Mesenchymal stem cell (in vitro differentiated cells and primary cell): ENCODE results near the gene PSMA1. TPM values are rescaled to one million over a fixed set of nuclear protein-coding genes. Genes with fewer than 3 reads are reported as not detected.

Experiments used
- DNase-seq: peaks from one replicate; pipeline ENCODE4 v3.0.0-alpha.2; 2013
- H2AFZ ChIP-seq: one replicate; pipeline ENCODE4 v1.6.1; 2013; ENCODE audit warnings: low read depth, mild to moderate bottlenecking, control low read depth, inconsistent platforms, low read length, moderate library complexity
- H2AK5ac ChIP-seq: 2 replicates; pipeline ENCODE4 v1.6.1; 2013; ENCODE audit warnings: low read length, moderate library complexity, mild to moderate bottlenecking, inconsistent platforms; ENCODE audit not compliant: severe bottlenecking
- H2BK120ac ChIP-seq: one replicate; pipeline ENCODE4 v1.6.1; 2013; ENCODE audit warnings: low read depth, mild to moderate bottlenecking, inconsistent platforms, low read length, moderate library complexity
- H2BK12ac ChIP-seq, 2 experiments: one replicate each; pipeline ENCODE4 v1.6.1; 2013; ENCODE audit warnings: inconsistent platforms in 2 of 2, low read length in 2 of 2, mild to moderate bottlenecking in 2 of 2, moderate library complexity in 2 of 2, control low read depth in 1 of 2
- H2BK15ac ChIP-seq: one replicate; pipeline ENCODE4 v1.6.1; 2013; ENCODE audit warnings: mild to moderate bottlenecking, low read depth, inconsistent platforms; ENCODE audit not compliant: poor library complexity, severe bottlenecking
- H2BK5ac ChIP-seq: 2 replicates; pipeline ENCODE4 v1.6.1; 2013; ENCODE audit warnings: low read depth, mild to moderate bottlenecking, low read length, control low read depth, inconsistent platforms; ENCODE audit not compliant: poor library complexity, severe bottlenecking
- H3K14ac ChIP-seq, 2 experiments: one replicate each; pipeline ENCODE4 v1.6.1; 2013; ENCODE audit warnings: inconsistent platforms in 2 of 2, low read length in 2 of 2, control low read depth in 1 of 2, mild to moderate bottlenecking in 1 of 2, moderate library complexity in 1 of 2
- H3K18ac ChIP-seq, 2 experiments: one replicate each; pipeline ENCODE4 v1.6.1; 2013; ENCODE audit warnings: inconsistent platforms in 2 of 2, low read length in 2 of 2, control low read depth in 1 of 2, low read depth in 1 of 2, mild to moderate bottlenecking in 1 of 2
- H3K23ac ChIP-seq, 2 experiments: one replicate each; pipeline ENCODE4 v1.6.1; 2013; ENCODE audit warnings: inconsistent platforms in 2 of 2, low read length in 2 of 2, mild to moderate bottlenecking in 2 of 2, moderate library complexity in 2 of 2, control low read depth in 1 of 2
- H3K27ac ChIP-seq: 2 replicates; pipeline ENCODE4 v1.5.1; 2013; ENCODE audit warnings: mild to moderate bottlenecking, moderate library complexity, low read length, control low read depth, inconsistent platforms; ENCODE audit not compliant: poor library complexity, severe bottlenecking
- H3K27me3 ChIP-seq, 2 experiments: 2 replicates each; pipeline versions ENCODE4 v1.6.1 to v1.7.0; 2013; ENCODE audit warnings: low read length in 2 of 2, mild to moderate bottlenecking in 2 of 2, moderate library complexity in 2 of 2, control low read depth in 1 of 2, inconsistent platforms in 1 of 2; ENCODE audit not compliant: control insufficient read depth in 1 of 2, insufficient read depth in 1 of 2
- H3K36me3 ChIP-seq, 2 experiments: 2 replicates each; pipeline versions ENCODE4 v1.6.1 to v1.7.0; 2013; ENCODE audit warnings: low read length in 2 of 2, control low read depth in 1 of 2, inconsistent platforms in 1 of 2, low read depth in 1 of 2, mild to moderate bottlenecking in 1 of 2; ENCODE audit not compliant: insufficient read depth in 2 of 2, control insufficient read depth in 1 of 2
- H3K4ac ChIP-seq, 2 experiments: one replicate each; pipeline ENCODE4 v1.6.1; 2013; ENCODE audit warnings: inconsistent platforms in 2 of 2, low read length in 2 of 2, mild to moderate bottlenecking in 2 of 2, moderate library complexity in 2 of 2, control low read depth in 1 of 2, low read depth in 1 of 2
- H3K4me1 ChIP-seq: 2 replicates; pipeline ENCODE4 v1.6.1; 2013; ENCODE audit warnings: low read depth, low read length, control low read depth; ENCODE audit not compliant: control insufficient read depth, insufficient read depth
- H3K4me2 ChIP-seq: 2 replicates; pipeline ENCODE4 v1.6.1; 2013; ENCODE audit warnings: low read length, mild to moderate bottlenecking, inconsistent platforms; ENCODE audit not compliant: poor library complexity, severe bottlenecking
- H3K4me3 ChIP-seq, 2 experiments: 2 replicates each; pipeline versions ENCODE4 v1.5.1 to v1.7.0; 2013; ENCODE audit warnings: low read length in 2 of 2, mild to moderate bottlenecking in 2 of 2, control low read depth in 1 of 2, low read depth in 1 of 2; ENCODE audit not compliant: insufficient read depth in 1 of 2
- H3K79me1 ChIP-seq: replicated peaks from 2 replicates; pipeline ENCODE4 v1.6.1; 2013; ENCODE audit warnings: mild to moderate bottlenecking, control low read depth, low read length, inconsistent platforms; ENCODE audit not compliant: poor library complexity, severe bottlenecking
- H3K9ac ChIP-seq: 2 replicates; pipeline ENCODE4 v1.7.0; 2013; ENCODE audit warnings: mild to moderate bottlenecking, low read length, moderate library complexity
- H3K9me3 ChIP-seq: 2 replicates; pipeline ENCODE4 v1.7.0; 2013; ENCODE audit warnings: mild to moderate bottlenecking, low read length; ENCODE audit not compliant: control insufficient read depth
- H4K8ac ChIP-seq: one replicate; pipeline ENCODE4 v1.6.1; 2013; ENCODE audit warnings: inconsistent platforms, mild to moderate bottlenecking, low read length, moderate library complexity
- H4K91ac ChIP-seq: one replicate; pipeline ENCODE4 v1.6.1; 2013; ENCODE audit warnings: mild to moderate bottlenecking, low read length, inconsistent platforms
- WGBS: methylation state at CpG from one replicate; pipeline ENCODE4 v1.1.7; 2013; ENCODE audit warnings: mixed read lengths; 5-methylcytosine and 5-hydroxymethylcytosine counted together
- small RNA-seq: library from polyadenylated mRNA; stranded (forward); fragments of <200 nt; extraction: miRNeasy Mini kit (QIAGEN cat#:217004); gene quantifications from one replicate; pipeline ENCODE3, GENCODE V24; 2013; ENCODE audit warnings: low read depth

Gene PSMA1

GRCh38 chr11:14455648-14456430, 64.3 kb downstream of the PSMA1 start:
- H3K9ac ChIP-seq: peak overlapping the region; percentile 6
- H3K4me2 ChIP-seq: no peak overlapping the region
- H2BK120ac ChIP-seq: no peak overlapping the region
- no peak overlapping the region for H2AK5ac ChIP-seq
- no peak overlapping the region for H2AFZ ChIP-seq
- H3K23ac ChIP-seq: no peak overlapping the region
- 100% methylated on average over 2 of the region's 3 CpGs for WGBS
- H3K27ac ChIP-seq: peak overlapping the region; percentile 51
- H2BK15ac ChIP-seq: no peak overlapping the region
- no peak overlapping the region for H3K4me3 ChIP-seq
- H4K91ac ChIP-seq: no peak overlapping the region
- H2BK5ac ChIP-seq: no peak overlapping the region
- H3K4ac ChIP-seq: no peak overlapping the region
- H3K79me1 ChIP-seq: peaks cover 4% of the 10 kb centered on the region
- no peak overlapping the region for H4K8ac ChIP-seq
- H3K27me3 ChIP-seq: no peaks in the 10 kb centered on the region
- no peaks in the 10 kb centered on the region for H3K9me3 ChIP-seq
- no peaks in the 10 kb centered on the region for H3K4me1 ChIP-seq
- H3K14ac ChIP-seq: no peak overlapping the region
- peaks cover 16 to 71% of the 10 kb centered on the region in 2 experiments for H3K36me3 ChIP-seq
- no peak overlapping the region for H2BK12ac ChIP-seq
- no peak for DNase-seq
- no peak overlapping the region for H3K18ac ChIP-seq

Small RNA genes lying within 50 kb of the gene (small RNA-seq; reads per million reads assigned to genes)
- gene RNU7-49P: not detected
